Measurements from ENCODE around the gene FAM83G.
"Not testable (repeated sequence)": the region's sequence is repeated elsewhere in the genome, so short reads cannot be mapped to it uniquely, and the experiment has no call there.

Gene FAM83G

DNA sequence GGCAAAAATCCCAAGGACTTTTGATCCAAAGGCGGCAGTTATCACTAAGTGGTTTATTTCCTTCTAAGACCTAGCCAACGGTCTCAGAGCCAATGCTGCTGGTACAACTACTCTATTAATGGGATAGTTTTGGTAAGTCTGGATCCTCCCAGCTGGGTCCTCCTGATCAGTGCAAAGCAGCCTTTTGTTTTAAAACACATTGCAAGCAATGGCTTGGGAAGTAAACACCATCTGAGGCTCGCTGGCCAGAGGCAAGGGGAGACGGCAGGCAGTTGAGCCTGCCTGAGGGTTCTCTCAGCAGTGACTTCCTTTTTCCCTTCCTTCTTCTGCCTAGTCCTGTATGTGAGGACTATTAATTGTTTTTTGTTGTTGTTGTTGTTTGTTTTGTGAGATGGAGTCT is 54.2 kb downstream of the FAM83G start:
- DNase-seq = no peak

DNA sequence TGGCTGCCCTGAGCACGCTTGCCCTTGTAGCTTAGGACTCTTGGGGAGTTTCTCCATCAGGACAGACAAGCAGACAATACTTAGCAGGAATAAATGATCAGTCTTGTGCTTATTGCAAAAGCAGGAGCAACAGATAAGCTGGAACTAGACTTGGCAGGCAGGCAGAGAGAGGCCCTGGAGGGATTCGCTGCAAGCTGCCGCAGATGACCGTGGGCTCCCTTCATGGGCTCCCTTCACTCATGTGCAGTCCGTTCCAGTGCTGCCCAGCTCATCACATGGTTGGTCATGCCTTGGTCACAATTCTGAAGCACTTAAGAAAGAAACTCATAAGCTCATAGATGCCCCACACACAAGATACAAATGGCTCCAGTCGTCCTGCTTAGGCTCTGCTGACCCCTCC is 55.0 kb downstream of the FAM83G start:
- no peak for DNase-seq

DNA sequence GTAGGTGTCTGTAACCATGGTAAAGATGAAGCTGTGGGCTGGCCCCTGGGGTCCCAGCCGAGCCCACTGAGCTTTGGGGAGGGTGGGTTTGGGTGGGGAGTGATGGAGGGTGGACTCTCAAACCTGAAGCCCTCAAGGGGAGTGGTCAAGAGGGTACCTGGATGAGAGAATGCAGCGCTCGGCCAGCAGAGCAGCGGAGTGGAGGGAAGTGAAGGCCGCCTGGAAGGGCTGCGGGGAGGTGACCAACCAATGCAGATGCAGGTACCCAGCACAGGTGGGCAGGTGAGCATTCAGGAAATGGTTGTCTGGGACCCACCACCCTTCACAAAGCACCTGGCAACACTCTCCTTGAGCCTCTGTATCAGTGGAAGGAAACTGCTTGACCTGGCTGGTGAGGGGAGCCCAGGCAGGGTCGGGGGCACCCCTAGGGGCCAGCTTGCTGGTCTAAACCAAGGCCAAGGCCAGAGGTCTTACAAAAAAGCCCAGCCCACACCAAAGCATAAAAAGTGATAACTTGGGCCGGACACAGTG is 56.0 kb downstream of the FAM83G start:
- no peak for DNase-seq

DNA sequence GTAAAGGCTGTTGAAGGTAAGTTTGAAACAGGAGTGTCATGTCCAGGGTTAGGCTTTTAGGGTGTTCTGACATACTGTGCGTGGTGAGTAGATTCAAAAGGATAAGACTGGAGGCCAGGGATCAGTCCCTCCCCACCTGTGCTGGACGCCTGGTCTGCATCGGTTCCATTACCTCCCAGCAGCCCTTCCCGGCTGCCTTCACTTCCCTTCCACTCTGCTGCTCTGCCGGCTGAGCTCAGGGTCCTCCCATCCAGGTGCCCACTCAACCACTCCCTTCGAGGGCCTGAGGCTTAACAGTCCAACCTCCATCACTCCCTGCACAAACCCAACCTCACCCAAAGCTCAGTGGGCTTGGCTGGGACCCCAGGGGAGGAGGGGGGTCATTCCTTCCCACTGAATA is 56.7 kb downstream of the FAM83G start:
- no peak for DNase-seq

DNA sequence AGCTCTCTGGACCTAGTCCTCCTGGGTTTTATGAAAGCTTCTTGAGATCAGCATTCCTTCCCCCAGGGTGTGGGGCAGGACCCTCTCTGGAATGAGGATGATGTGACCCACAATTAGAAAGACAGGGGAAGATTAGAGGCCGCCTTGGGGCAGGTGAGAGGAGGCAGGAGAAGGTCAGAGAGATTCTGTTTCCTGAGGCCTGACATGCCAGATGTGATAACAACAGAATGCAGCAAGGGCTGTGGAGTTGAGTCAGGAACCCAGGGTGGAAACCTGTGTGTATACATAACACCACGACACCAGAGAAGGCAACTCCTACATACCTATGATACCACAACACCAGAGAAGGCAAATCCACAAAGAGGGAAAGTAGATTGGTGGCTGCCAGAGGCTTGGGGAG is 58.0 kb downstream of the FAM83G start:
- no peak for DNase-seq

DNA sequence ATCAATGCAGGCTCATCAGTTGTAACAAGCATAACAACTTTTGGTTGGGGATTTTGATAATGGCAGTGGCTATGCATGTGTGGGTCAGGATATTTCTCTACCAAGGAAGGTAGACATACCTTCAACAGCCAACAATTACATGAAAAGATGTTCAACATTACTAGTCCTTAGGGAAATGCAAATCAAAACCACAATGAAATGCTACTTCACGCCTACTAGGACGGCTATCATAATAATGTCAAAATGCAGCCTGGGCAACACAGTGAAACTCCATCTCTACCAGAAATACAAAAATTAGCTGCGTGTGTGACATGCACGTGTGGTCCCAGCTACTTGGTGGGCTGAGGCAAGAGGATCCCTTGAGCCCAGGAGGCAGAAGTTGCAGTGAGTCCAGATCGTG is 59.9 kb downstream of the FAM83G start:
- DNase-seq = no peak

DNA sequence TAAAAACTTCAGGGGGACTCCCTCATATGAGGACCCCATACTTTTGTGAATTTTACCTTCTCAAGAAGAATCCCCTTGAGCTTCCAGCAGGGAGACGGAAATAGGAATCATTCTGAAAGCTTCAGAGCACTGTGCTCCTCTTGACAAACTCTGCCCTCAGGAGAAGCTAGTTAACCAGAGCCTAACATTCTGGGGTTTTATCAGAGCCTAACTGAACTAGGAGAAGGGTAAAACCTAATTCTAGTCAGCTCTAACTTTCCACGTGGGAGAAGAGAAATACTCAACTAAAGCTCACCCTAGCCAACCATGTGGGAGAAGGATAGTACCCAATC is 65.9 kb downstream of the FAM83G start:
- no peak for DNase-seq

DNA sequence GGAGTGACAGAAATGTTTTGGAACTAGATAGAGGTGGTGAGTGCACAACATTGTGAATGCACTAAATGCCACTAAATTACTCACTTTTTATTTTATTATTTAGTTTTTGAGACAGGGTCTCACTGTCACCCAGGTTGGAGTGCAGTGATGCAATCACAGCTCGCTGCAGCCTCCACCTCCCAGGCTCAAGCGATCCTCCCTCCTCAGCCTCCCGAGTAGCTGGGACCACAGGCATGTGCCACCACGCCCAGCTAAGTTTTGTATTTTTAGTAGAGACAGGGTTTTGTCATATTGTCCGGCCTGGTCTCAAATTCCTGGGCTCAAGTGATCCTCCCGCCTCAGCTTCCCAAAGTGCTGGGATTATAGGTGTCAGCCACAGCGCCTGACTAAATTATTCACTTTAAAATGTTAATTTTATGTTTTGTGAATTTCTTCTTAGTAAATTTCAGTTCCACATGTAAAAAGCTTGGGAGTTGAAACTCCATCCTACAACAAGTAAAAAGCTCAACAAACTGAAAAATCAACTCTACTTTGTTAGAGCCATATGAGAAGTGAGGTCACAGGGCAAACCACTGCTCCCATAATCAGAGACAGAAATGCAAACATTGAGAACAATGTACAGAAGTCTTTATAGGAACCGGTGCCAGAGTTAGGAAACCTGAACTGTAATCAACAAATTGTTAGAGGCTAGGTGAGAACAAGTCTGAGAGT is 66.4 kb downstream of the FAM83G start:
- DNase-seq = no peak

DNA sequence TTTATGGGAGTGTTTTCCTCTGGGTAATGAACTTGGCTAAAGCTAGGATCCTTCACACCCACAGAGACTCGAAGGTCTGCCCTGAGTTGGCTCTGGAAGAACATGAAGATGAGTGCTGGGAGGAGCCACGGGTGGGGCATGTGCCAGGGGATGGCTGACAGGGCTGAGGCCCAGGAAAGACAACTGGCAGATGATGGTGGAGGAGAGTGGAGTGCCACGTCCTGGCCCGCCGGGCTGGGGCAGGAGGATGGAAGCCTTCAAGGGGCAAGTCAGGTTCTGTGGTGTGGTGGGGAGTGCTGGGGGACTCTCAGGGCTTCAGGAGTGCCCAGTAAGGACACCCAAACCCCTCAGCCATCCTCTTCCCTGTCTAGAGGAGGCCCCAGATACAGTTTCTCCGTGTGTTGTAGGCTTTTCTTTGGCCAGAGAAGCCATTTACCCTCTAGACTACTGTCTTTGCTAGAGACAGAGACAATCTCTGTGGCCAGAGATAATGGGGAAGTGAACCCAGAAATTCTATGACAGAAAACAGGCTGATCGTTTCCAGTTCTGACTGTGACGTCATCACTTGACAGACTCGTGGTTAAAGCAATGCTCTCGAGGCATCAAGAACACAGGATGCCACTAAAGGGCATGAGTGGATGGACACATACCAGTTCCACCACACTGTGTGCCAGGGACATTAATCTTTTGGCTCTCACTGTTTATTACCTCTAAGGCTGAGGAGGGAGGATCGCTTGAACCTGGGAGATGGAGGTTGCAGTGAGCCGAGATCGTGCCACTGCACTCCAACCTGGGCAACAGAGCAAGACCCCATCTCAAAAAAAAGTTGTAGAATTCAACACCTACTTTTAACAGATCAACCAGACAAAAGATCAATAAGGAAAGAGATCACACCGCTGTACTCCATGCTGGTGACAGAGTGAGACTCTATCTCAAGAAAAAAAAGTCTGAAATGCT is 71.2 kb downstream of the FAM83G start:
- DNase-seq = no peak

DNA sequence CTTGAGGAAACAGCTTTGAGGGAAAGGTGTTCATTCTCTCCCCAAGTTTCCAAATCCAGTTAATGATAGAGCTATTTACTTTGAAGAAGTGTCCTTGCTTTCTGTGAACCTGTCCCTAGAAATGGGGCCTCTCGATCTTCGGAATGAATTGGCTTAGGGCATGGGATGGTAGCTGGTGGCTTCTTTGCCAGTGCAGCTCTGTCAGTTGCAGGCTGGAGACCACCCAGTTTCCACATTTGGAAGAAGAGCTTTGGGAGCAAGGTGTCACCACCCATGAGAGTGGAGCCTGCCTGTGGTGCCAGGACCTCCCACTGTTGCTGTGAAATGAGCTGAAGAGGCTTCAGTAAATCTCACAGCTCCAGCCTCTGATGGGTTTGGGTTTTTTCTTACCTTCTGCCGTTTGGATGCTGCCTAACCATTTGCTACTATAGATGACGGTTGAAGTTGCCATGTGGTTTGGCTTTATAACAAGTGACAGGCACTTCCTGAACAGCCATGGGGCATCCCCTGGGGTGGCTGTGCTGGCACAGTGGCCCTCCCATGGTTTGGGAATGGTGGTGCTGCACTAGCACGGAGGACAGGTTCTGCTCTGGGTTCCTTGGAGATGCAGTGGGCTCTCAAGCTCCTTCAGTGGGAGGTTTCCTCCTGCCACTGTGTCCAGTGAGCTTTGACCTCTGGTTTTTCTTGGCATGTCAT is 72.1 kb downstream of the FAM83G start:
- DNase-seq = no peak

DNA sequence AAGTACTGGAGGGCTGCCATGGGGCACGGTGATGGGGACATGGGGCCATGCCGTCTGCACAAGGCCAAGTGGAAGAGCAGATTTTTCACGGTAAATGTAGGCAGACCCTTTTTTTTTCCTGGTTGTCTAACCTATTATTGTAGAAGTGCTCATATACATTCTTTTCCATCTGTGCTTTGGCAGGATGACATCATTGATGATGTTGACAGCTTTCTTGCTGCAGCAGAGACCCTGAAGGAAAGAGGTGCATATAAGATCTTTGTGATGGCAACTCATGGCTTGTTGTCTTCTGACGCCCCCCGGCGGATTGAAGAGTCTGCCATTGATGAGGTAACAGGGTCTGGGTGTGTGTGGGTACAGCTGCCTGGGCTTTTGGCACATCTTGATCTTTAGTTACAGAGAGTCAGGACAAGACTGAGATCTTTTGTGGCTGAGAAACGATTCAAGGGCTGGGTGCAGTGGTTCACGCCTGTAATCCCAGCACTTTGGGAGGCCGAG is 75.9 kb downstream of the FAM83G start:
- no peak for DNase-seq

DNA sequence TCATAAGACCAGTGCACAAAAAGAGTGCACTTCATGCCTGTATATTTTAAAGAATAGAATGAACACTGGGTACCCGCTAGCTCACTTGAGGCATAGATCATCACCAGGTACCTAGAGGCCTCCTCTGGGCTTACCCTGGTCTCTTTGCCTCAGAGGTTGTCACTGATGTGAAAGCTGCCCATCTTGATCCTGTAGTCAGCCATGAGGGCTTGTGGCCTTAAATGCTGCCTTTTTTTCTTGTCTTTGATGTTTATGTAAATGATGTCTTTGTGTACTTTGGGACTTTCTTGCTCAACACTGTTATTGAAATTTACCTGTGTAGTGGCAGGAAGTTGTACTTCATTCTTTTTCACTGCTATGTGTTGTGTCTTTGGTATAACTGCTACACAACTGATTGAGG is 79.4 kb downstream of the FAM83G start:
- no peak for DNase-seq

DNA sequence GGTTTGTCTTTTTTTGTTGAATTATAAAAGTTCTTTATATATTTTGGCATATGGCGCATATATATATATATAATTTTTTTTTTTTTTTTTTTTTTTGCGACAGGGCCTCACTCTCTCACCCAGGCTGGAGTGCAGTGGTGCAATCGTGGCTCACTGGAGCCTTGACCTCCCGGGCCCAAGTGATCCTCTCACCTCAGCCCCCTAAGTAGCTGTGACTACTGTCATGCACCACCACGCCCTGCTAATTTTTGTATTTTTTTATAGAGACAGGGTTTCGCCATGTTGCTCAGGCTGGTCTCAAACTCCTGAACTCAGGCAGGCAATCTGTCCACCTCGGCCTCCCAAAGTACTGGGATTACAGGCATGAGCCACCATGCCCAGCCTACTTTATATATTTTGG is 82.0 kb downstream of the FAM83G start:
- not testable (repeated sequence) for DNase-seq

DNA sequence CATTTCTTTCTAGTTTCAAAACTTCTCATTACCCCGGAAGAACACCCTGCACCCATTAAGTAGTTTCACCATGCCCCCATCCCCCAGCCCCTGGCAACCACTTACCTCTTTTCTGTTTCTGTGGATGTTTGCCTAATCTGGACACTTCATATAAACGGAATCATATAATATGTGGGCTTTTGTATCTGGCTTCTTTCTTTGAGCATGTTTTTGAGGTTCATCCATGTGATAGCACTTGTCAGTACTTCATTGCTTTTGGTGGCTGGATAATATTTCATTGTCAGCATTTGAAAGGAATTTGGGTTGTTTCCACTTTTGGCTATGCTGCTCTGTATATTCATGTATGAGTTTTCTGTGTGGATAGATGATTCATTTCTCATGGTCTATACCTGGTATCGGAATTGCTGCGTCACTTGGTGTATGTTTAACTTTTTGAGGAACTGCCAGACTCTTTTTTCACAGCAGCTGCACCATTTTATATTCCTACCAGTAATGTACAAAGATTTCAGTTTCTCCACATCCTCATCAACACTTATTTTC is 82.6 kb downstream of the FAM83G start:
- no peak for DNase-seq

DNA sequence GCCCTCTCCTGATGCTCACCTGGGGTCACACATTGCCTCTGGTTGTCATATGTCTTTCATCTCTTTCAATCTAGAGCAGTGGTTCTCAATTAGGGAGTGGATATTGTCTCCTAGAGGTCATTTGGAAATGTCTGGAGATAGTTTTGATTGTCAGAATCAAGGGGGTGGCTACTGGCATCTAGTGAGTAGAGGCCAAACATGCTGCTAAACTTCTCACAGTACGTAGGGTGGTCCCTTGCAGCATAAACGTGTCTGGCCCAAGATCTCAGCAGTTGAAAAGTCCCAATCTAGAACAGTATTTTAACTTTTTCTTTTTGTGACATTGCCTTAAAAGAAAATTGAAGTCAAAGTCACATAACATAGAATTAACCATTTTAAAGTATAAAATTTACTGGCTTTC is 83.1 kb downstream of the FAM83G start:
- no peak for DNase-seq

DNA sequence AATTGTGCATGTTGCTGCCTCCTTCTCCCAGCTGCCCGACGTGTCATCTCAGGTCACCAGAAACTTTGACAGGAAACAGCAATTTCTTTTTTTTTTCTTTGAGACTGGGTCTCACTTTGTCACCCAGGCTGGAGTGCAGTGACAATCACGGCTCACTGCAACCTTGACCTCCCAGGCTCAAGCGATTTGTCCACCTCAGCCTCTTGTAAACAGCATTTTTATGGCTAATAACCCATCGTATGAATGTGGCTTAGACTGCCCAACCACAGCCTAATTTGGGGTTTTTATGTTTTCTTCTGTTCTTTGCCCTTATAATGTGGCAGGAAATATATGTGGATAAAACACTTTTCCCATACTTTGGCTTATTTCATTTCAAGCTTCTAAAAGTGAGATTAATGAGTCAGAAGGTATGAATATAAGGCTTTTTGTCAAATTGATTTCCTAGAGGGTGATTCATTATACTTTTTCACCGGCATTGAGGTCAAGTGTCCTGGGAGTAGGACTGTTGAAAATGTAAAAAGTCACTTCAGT is 83.6 kb downstream of the FAM83G start:
- no peak for DNase-seq

DNA sequence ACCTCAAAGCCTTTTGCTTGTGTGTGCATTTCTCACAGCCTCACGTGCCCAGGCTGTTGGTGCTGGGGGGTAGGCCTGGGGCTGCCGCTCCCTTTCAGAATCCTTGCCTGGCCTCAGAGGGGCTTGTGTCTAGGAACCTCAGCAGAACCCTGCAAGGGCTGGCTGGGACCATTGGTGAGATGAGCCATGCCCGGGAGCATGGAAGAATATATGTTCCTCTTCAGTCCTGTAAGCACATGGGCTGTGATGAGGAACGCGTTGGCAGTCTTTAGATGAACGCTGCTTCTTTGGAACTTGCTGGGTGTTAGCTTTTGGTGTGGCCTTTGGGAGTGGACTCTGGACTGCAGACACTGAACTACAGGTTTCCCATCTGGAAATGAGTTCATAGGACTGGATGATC is 84.6 kb downstream of the FAM83G start:
- DNase-seq = no peak
